Calu3 (cell line): ENCODE measurements around the gene TAOK1. TPM values are rescaled to one million over a fixed set of nuclear protein-coding genes. Genes with fewer than 3 reads are reported as not detected.
A peak's percentile ranks its signal among the peaks of the same experiment; 100 is the strongest.

Experiments used
- BruUV-seq: library from RNA; stranded (reverse); fragments of 400-500 nt; replicated peaks from 2 replicates; lab custom pipeline; 2021; lab: Mats Ljungman, UMichigan
- CTCF ChIA-PET: fragments of 300-600 bp; sonication (Branson Sonifier 250); formaldehyde crosslinking; loops from one replicate; lab custom pipeline; 2022; ENCODE audit warnings: antibody characterized with exemption; lab: Charles Lee
- DNase-seq: peaks from one replicate; pipeline ENCODE4 v3.0.0; 2022
- H3K27ac Mint-ChIP-seq: one replicate; pipeline ENCODE4 v1.8.0; 2022; ENCODE audit warnings: mixed read lengths; ENCODE audit not compliant: unreplicated experiment
- H3K27me3 Mint-ChIP-seq: one replicate; pipeline ENCODE4 v1.8.0; 2022; ENCODE audit warnings: mixed read lengths; ENCODE audit not compliant: unreplicated experiment
- H3K36me3 Mint-ChIP-seq: one replicate; pipeline ENCODE4 v1.8.0; 2022; ENCODE audit warnings: mild to moderate bottlenecking, moderate library complexity, mixed read lengths; ENCODE audit not compliant: insufficient read depth, unreplicated experiment
- H3K4me1 Mint-ChIP-seq: one replicate; pipeline ENCODE4 v1.8.0; 2022; ENCODE audit warnings: mild to moderate bottlenecking, low read depth, mixed read lengths; ENCODE audit not compliant: unreplicated experiment
- H3K4me3 Mint-ChIP-seq: one replicate; pipeline ENCODE4 v1.8.0; 2022; ENCODE audit warnings: mild to moderate bottlenecking, low read depth, moderate library complexity, mixed read lengths; ENCODE audit not compliant: unreplicated experiment
- H3K9me3 Mint-ChIP-seq: one replicate; pipeline ENCODE4 v1.8.0; 2022; ENCODE audit warnings: low read depth, mixed read lengths; ENCODE audit not compliant: unreplicated experiment
- CTCF ChIP-seq: fragments of 200-600 bp; IDR thresholded peaks from one replicate; pipeline ENCODE4 v1.8.0; 2022; ENCODE audit warnings: antibody characterized with exemption; ENCODE audit not compliant: unreplicated experiment
- intact Hi-C: fragments of 100-400 bp; cut with micrococcal nuclease; formaldehyde crosslinking; loops from one replicate; pipeline ENCODE4 v1.10.0; 2022; ENCODE audit not compliant: unreplicated experiment
- total RNA-seq: library from RNA; stranded (reverse); gene quantifications from 2 replicates; pipeline ENCODE4 v1.2.3, GENCODE V29; 2022

TAOK1 gene
- total RNA-seq, 1 experiment from 2014 or later = 78.1 TPM

- Mint-ChIP-seq H3K27ac (no peak overlapping the region), H3K9me3 (no peaks in the 10 kb centered on the region), H3K36me3 (peaks cover 5% of the 10 kb centered on the region), H3K4me1 (peaks cover 6% of the 10 kb centered on the region), H3K27me3 (no peaks in the 10 kb centered on the region), H3K4me3 (no peak overlapping the region)
- DNase-seq = no peak
- intact Hi-C loops = no loop called here
- BruUV-seq = no TSS peak
- no peak for TF ChIP-seq CTCF
- CTCF ChIA-PET = interaction anchor here (1.0 kb wide), 1 partner anchor 9 kb away, joined by 3 read pairs; no protein-coding TSS in a partner anchor
Observed at GRCh38 chr17:29546085-29546484, 155.9 kb downstream of the TAOK1 start.

DNA sequence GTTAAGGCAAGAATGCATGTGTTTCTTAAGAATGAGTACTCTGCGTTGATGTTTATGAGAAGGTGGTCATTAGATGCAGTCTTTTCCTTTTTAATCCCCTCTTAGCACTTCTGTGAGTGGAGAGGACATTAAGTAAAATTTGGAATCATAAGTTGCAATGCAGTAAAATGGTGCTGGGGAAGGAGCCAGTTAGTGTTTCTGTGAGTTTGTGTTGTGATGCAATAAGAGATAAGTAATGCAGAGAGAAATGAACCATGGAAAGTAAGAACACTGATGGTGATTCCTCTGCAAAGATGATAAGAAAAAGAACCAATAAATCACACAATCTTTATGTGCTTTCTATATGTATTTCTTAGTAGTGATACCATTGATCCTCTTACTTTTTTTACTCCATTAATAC, 156.7 kb downstream of the TAOK1 start:
- Mint-ChIP-seq H3K4me1 (peaks cover 6% of the 10 kb centered on the region), H3K27ac (no peak overlapping the region), H3K4me3 (no peak overlapping the region), H3K36me3 (peaks cover 5% of the 10 kb centered on the region), H3K27me3 (no peaks in the 10 kb centered on the region), H3K9me3 (no peaks in the 10 kb centered on the region)
- TF ChIP-seq CTCF = no peak
- intact Hi-C loops = no loop called here
- BruUV-seq = no TSS peak
- CTCF ChIA-PET = no interaction called here
- DNase-seq = no peak

- BruUV-seq = no TSS peak
- peaks cover 6% of the 10 kb centered on the region for H3K4me1 Mint-ChIP-seq
- H3K4me3 Mint-ChIP-seq = no peak overlapping the region
- H3K9me3 Mint-ChIP-seq = no peaks in the 10 kb centered on the region
- no peaks in the 10 kb centered on the region for H3K36me3 Mint-ChIP-seq
- no peak for TF ChIP-seq CTCF
- H3K27ac Mint-ChIP-seq = no peak overlapping the region
- intact Hi-C loops = no loop called here
- no peaks in the 10 kb centered on the region for H3K27me3 Mint-ChIP-seq
- CTCF ChIA-PET = interaction anchor here (0.7 kb wide), 1 partner anchor 49 kb away, joined by 3 read pairs; no protein-coding TSS in a partner anchor
- no peak for DNase-seq
Observed at GRCh38 chr17:29549177-29549923, 159.2 kb downstream of the TAOK1 start.

DNA sequence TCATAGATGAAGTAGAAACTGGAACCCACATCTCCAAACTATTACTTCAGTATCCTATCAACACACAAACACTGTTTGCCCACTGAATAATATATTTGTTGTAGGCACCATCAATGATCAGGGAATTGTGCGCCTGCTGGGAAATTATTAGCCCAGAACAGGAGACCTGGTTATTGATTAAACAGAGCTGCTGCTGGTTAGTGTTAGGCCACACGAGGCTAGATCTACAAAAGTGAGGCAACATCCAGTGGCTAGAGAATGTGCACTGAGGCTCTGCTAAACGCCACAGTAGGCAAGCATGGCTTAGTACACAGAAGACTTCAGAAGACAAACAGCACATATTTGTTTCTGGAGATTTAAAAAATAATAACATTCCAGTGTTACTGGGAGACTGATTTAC, 165.7 kb downstream of the TAOK1 start:
- DNase-seq = peak; percentile 59
- peaks cover 19% of the 10 kb centered on the region for H3K4me1 Mint-ChIP-seq
- H3K9me3 Mint-ChIP-seq = no peaks in the 10 kb centered on the region
- no peak for TF ChIP-seq CTCF
- intact Hi-C loops = no loop called here
- no peaks in the 10 kb centered on the region for H3K27me3 Mint-ChIP-seq
- no peak overlapping the region for H3K27ac Mint-ChIP-seq
- peaks cover 11% of the 10 kb centered on the region for H3K36me3 Mint-ChIP-seq
- CTCF ChIA-PET = interaction anchor here (1.5 to 1.7 kb wide), 2 partner anchors 11 to 21 kb away, joined by 4 to 5 read pairs; partner anchors contain the start of gene ABHD15
- H3K4me3 Mint-ChIP-seq = no peak overlapping the region
- no TSS peak for BruUV-seq
